Activated naive CD8-positive, alpha-beta T cell treated with anti-CD3 and anti-CD28 coated beads for 36 hours (primary cell): Measurements from ENCODE around the gene HDAC11. TPM values are rescaled to one million over a fixed set of nuclear protein-coding genes. Genes with fewer than 3 reads are reported as not detected.
"Not testable (repeated sequence)": the region's sequence is repeated elsewhere in the genome, so short reads cannot be mapped to it uniquely, and the experiment has no call there.

Experiments used
- DNase-seq: peaks from one replicate; pipeline ENCODE4 v3.0.0; 2021
- H3K27ac Mint-ChIP-seq: one replicate; pipeline ENCODE4 v1.8.0; 2022; ENCODE audit warnings: mild to moderate bottlenecking, moderate library complexity, mixed read lengths
- H3K27me3 Mint-ChIP-seq: one replicate; pipeline ENCODE4 v1.8.0; 2022; ENCODE audit warnings: mild to moderate bottlenecking, mixed read lengths
- H3K36me3 Mint-ChIP-seq: one replicate; pipeline ENCODE4 v1.8.0; 2021; ENCODE audit warnings: mild to moderate bottlenecking, mixed read lengths
- H3K4me1 Mint-ChIP-seq: one replicate; pipeline ENCODE4 v1.8.0; 2021; ENCODE audit warnings: mixed read lengths
- H3K4me3 Mint-ChIP-seq: one replicate; pipeline ENCODE4 v1.8.0; 2022; ENCODE audit warnings: mild to moderate bottlenecking, moderate library complexity, mixed read lengths
- H3K9me3 Mint-ChIP-seq: one replicate; pipeline ENCODE4 v1.8.0; 2022; ENCODE audit warnings: mixed read lengths
- total RNA-seq, 2 experiments: library from RNA; stranded (reverse); gene quantifications; one replicate each; pipeline ENCODE4 v1.2.3, GENCODE V29; 2021

Gene HDAC11
- total RNA-seq, 2 experiments from 2014 or later = 1.6 to 2.7 TPM

GRCh38 chr3:13494463-13495350, 14.6 kb downstream of the HDAC11 start:
- Mint-ChIP-seq H3K36me3 (no peaks in the 10 kb centered on the region), H3K27me3 (no peaks in the 10 kb centered on the region), H3K9me3 (no peaks in the 10 kb centered on the region), H3K27ac (no peak overlapping the region), H3K4me1 (no peaks in the 10 kb centered on the region), H3K4me3 (no peak overlapping the region)
- DNase-seq = no peak

GRCh38 chr3:13495351-13495813, 15.3 kb downstream of the HDAC11 start:
- H3K27me3 Mint-ChIP-seq = no peaks in the 10 kb centered on the region
- no peaks in the 10 kb centered on the region for H3K9me3 Mint-ChIP-seq
- DNase-seq = no peak
- no peaks in the 10 kb centered on the region for H3K4me1 Mint-ChIP-seq
- H3K27ac Mint-ChIP-seq = no peak overlapping the region
- no peaks in the 10 kb centered on the region for H3K36me3 Mint-ChIP-seq
- no peak overlapping the region for H3K4me3 Mint-ChIP-seq

GRCh38 chr3:13495921-13496723, 16.0 kb downstream of the HDAC11 start:
- Mint-ChIP-seq H3K27ac (no peak overlapping the region), H3K4me1 (no peaks in the 10 kb centered on the region), H3K4me3 (no peak overlapping the region), H3K27me3 (no peaks in the 10 kb centered on the region), H3K9me3 (no peaks in the 10 kb centered on the region), H3K36me3 (no peaks in the 10 kb centered on the region)
- peak; percentile 69 for DNase-seq

- Mint-ChIP-seq H3K27ac (no peak overlapping the region), H3K9me3 (no peaks in the 10 kb centered on the region), H3K4me1 (no peaks in the 10 kb centered on the region), H3K4me3 (no peak overlapping the region), H3K36me3 (no peaks in the 10 kb centered on the region), H3K27me3 (no peaks in the 10 kb centered on the region)
- DNase-seq = no peak
Measured at GRCh38 chr3:13496879-13497278, 16.8 kb downstream of the HDAC11 start.

GRCh38 chr3:13497386-13497785, 17.3 kb downstream of the HDAC11 start:
- no peaks in the 10 kb centered on the region for H3K9me3 Mint-ChIP-seq
- no peak overlapping the region for H3K4me3 Mint-ChIP-seq
- DNase-seq = no peak
- no peaks in the 10 kb centered on the region for H3K36me3 Mint-ChIP-seq
- H3K27ac Mint-ChIP-seq = no peak overlapping the region
- H3K27me3 Mint-ChIP-seq = no peaks in the 10 kb centered on the region
- no peaks in the 10 kb centered on the region for H3K4me1 Mint-ChIP-seq

- H3K27ac Mint-ChIP-seq = no peak overlapping the region
Measured at GRCh38 chr3:13498354-13499060, 18.4 kb downstream of the HDAC11 start.

GRCh38 chr3:13499246-13499645, 19.1 kb downstream of the HDAC11 start:
- not testable (repeated sequence) for H3K36me3 Mint-ChIP-seq, H3K27me3 Mint-ChIP-seq, H3K4me1 Mint-ChIP-seq, DNase-seq, H3K27ac Mint-ChIP-seq, H3K4me3 Mint-ChIP-seq, H3K9me3 Mint-ChIP-seq

More at GRCh38 chr3:13498354-13499060, 18.4 kb downstream of the HDAC11 start:
- DNase-seq = no peak
- Mint-ChIP-seq H3K36me3 (no peaks in the 10 kb centered on the region), H3K4me1 (no peaks in the 10 kb centered on the region), H3K9me3 (no peaks in the 10 kb centered on the region), H3K4me3 (no peak overlapping the region), H3K27me3 (no peaks in the 10 kb centered on the region)

- no peak overlapping the region for H3K27ac Mint-ChIP-seq
Measured at GRCh38 chr3:13500133-13500885, 20.2 kb downstream of the HDAC11 start.

GRCh38 chr3:13501056-13501455, 20.9 kb downstream of the HDAC11 start:
- DNase-seq = no peak
- no peaks in the 10 kb centered on the region for H3K4me1 Mint-ChIP-seq
- H3K36me3 Mint-ChIP-seq = no peaks in the 10 kb centered on the region
- no peaks in the 10 kb centered on the region for H3K27me3 Mint-ChIP-seq
- no peak overlapping the region for H3K27ac Mint-ChIP-seq
- H3K9me3 Mint-ChIP-seq = no peaks in the 10 kb centered on the region
- no peak overlapping the region for H3K4me3 Mint-ChIP-seq

More at GRCh38 chr3:13500133-13500885, 20.2 kb downstream of the HDAC11 start:
- Mint-ChIP-seq H3K27me3 (no peaks in the 10 kb centered on the region), H3K36me3 (no peaks in the 10 kb centered on the region), H3K4me1 (no peaks in the 10 kb centered on the region), H3K4me3 (no peak overlapping the region), H3K9me3 (no peaks in the 10 kb centered on the region)
- no peak for DNase-seq

GRCh38 chr3:13501521-13501920, 21.4 kb downstream of the HDAC11 start:
- H3K4me1 Mint-ChIP-seq = no peaks in the 10 kb centered on the region
- H3K4me3 Mint-ChIP-seq = no peak overlapping the region

GRCh38 chr3:13501958-13502790, 22.1 kb downstream of the HDAC11 start:
- H3K36me3 Mint-ChIP-seq = no peaks in the 10 kb centered on the region
- no peak overlapping the region for H3K27ac Mint-ChIP-seq
- no peaks in the 10 kb centered on the region for H3K4me1 Mint-ChIP-seq
- H3K27me3 Mint-ChIP-seq = no peaks in the 10 kb centered on the region
- no peak overlapping the region for H3K4me3 Mint-ChIP-seq
- H3K9me3 Mint-ChIP-seq = no peaks in the 10 kb centered on the region
- no peak for DNase-seq

More at GRCh38 chr3:13501521-13501920, 21.4 kb downstream of the HDAC11 start:
- Mint-ChIP-seq H3K27ac (no peak overlapping the region), H3K9me3 (no peaks in the 10 kb centered on the region), H3K36me3 (no peaks in the 10 kb centered on the region), H3K27me3 (no peaks in the 10 kb centered on the region)
- DNase-seq = no peak

GRCh38 chr3:13502791-13503060, 22.6 kb downstream of the HDAC11 start:
- DNase-seq = no peak
- H3K4me3 Mint-ChIP-seq = no peak overlapping the region
- H3K27me3 Mint-ChIP-seq = no peaks in the 10 kb centered on the region
- no peak overlapping the region for H3K27ac Mint-ChIP-seq
- H3K9me3 Mint-ChIP-seq = no peaks in the 10 kb centered on the region
- H3K36me3 Mint-ChIP-seq = no peaks in the 10 kb centered on the region
- no peaks in the 10 kb centered on the region for H3K4me1 Mint-ChIP-seq

GRCh38 chr3:13504161-13504831, 24.2 kb downstream of the HDAC11 start:
- no peak for DNase-seq
- H3K9me3 Mint-ChIP-seq = no peaks in the 10 kb centered on the region
- no peak overlapping the region for H3K4me3 Mint-ChIP-seq
- no peaks in the 10 kb centered on the region for H3K36me3 Mint-ChIP-seq
- no peak overlapping the region for H3K27ac Mint-ChIP-seq
- no peaks in the 10 kb centered on the region for H3K27me3 Mint-ChIP-seq
- no peaks in the 10 kb centered on the region for H3K4me1 Mint-ChIP-seq
